AG09319 (cell line): ENCODE measurements around the gene ANKRD29.
"Not testable (repeated sequence)": the region's sequence is repeated elsewhere in the genome, so short reads cannot be mapped to it uniquely, and the experiment has no call there.

ENCODE experiments used
- DNase-seq: peaks from one replicate; pipeline ENCODE4 v3.0.0-alpha.2; 2010; ENCODE audit warnings: low read depth; ENCODE audit errors: extremely low read depth
- TF ChIP-seq, protein P1 (sequence below): IDR thresholded peaks from 2 replicates; pipeline ENCODE4 v1.5.1; 2011; ENCODE audit warnings: low read depth, mild to moderate bottlenecking, inconsistent platforms, low read length, moderate library complexity

Gene ANKRD29

GRCh38 chr18:23580677-23581367 lies 81.9 kb downstream of the ANKRD29 start:
- peak; percentile 37 for DNase-seq
- TF ChIP-seq, protein P1, sequence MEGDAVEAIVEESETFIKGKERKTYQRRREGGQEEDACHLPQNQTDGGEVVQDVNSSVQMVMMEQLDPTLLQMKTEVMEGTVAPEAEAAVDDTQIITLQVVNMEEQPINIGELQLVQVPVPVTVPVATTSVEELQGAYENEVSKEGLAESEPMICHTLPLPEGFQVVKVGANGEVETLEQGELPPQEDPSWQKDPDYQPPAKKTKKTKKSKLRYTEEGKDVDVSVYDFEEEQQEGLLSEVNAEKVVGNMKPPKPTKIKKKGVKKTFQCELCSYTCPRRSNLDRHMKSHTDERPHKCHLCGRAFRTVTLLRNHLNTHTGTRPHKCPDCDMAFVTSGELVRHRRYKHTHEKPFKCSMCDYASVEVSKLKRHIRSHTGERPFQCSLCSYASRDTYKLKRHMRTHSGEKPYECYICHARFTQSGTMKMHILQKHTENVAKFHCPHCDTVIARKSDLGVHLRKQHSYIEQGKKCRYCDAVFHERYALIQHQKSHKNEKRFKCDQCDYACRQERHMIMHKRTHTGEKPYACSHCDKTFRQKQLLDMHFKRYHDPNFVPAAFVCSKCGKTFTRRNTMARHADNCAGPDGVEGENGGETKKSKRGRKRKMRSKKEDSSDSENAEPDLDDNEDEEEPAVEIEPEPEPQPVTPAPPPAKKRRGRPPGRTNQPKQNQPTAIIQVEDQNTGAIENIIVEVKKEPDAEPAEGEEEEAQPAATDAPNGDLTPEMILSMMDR, result no peak

DNA sequence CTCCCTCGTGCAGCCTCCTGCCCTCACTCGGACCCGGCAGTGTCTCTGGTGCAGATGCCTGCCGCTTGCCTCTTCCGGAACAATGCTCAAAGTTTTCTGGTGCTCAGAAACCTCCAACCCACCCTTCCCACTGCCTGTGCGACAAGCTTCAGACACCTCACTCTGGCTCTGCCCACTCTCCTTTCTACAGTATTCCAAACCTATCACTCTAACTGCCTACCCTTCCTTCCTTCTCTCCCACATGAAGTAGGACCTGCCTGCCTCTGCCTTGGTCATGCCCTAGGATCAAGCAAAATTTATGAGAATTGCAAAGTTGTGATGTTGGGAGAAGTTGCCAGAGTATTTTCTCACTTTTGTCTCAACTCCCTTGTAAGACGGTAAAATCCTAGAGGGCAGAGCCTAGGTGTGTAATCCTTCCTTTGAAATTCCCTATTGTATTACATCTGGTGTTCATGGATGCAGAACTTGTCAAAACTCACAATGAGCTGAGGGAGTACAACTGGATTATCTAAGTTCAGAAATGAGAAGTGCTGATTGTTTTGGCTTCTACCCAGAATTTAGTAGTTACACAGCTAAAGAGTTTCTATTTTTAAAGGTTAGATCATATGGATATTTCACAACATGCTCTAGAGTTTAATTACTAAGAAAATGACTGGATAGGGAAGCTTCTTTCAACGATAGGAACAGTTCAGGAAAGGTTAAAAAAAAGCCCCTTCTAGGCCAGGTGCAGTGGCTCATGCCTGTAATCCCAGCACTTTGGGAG lies 83.6 kb downstream of the ANKRD29 start:
- TF ChIP-seq, protein P1, result no peak
- DNase-seq, result no peak

- TF ChIP-seq, protein P1, result no peak
- no peak for DNase-seq
These were observed 84.5 kb downstream of the ANKRD29 start for GRCh38 chr18:23578067-23578701.

DNA sequence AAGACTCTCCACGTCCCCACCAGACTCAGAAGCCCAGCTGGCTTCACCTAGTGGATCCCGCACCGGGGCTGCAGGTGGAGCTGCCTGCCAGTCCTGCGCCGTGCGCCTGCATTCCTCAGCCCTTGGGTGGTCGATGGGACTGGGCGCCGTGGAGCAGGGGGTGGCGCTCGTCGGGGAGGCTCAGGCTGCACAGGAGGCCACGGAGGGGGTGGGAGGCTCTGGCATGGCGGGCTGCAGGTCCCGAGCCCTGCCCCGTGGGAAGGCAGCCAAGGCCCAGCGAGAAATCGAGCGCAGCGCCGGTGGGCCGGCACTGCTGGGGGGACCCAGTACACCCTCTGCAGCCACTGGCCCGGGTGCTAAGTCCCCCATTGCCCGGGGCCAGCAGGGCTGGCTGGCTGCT lies 85.2 kb downstream of the ANKRD29 start:
- not testable (repeated sequence) for DNase-seq

DNA sequence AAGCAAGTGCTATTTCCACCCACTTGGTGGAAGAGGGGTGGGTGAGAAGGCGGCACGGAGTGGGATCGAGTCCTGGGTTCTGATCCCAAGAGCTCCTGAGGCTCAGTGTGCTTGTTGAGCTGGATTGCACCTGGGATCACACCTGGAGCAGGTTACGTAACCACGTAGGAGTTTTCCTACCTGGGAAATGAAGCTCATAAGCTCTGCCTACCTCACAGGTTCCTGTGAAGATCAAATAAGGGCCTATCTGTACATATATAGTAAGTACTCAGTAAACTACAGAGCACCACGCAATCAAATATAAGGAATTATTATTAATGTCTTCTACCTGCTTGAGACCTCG lies 87.4 kb downstream of the ANKRD29 start:
- TF ChIP-seq, protein P1, result no peak
- no peak for DNase-seq

DNA sequence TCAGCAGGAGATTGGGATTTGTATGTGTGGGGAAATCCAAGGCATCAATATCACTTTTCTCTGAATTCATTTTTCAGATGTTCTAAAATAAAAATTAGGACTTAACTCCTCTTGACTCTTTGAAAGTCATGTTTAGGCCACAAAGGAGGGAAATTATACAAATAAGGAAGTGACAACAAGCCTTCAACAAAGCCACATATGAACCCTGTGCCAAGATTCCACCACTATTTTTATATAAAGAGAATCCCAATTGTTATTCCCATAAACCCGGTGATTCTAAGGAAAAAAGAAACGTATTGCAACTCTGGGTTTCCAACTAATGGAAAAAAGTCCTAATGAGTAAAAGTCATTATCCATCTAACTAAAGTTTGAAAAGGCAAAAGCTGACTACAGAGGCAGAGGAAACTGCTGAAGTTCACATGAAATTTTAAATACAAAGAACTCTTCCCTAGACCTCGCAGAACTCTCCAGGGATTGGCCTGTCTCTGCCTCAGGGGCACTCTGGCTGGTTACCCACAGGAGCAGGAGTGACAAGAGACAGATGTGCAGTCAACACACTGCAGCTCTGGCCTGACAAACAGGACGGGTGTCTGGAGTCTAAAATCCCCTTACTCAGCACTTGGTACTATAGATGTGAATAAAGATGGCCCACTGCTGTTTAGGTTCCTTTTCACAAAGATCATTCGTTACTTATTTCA lies 88.0 kb downstream of the ANKRD29 start:
- TF ChIP-seq, protein P1, result no peak
- no peak for DNase-seq

DNA sequence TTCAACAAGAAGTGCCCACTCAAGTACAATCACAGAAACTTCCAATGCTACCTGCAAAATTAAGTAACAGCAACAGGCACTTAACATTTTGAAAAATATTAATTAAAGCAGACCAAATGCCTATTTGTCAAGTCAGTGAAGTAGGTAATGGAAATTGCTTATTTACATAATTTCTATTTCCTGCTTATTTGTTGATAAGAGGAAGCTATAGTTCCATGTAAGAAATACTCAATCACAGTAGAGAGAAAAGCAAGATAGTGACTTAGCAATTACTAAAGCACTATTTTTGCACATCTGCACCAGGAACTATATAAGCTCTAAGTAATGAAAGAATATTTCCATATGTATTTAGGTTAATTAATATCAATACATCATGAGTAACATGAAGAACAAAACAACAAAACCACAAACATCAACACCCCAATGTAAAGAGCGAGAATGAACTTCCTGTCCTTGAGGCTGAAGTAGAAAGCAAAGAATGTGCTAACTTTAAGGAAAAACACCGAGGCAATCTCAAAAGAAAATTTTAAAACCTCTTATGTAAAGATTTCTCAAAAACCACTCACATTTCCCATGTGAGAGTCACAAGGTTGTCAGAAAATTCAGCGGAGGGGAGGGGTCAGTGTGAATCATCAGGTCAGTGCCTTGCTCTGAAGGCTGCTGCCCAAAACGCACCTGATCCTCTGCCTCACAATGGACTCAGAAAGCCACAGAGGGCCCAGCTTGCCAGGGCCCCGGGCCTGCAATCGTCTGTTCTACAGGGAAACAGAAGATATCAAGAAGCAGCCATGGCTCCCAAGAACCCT lies 88.9 kb downstream of the ANKRD29 start:
- no peak for DNase-seq
- TF ChIP-seq, protein P1, result no peak
